Activated CD8-positive, alpha-beta T cell treated with anti-CD3 and anti-CD28 coated beads, Interleukin-2, amount 10 ng/mL, durations not matched to agents 7 days and 5 days (primary cell): ENCODE measurements around the gene TNFAIP2. TPM values are rescaled to one million over a fixed set of nuclear protein-coding genes. Genes with fewer than 3 reads are reported as not detected.

Experiments used
- ATAC-seq: fragments of 150-1000 bp; cut with Tn5 transposase; one replicate; pipeline ENCODE4 v1.10.0; 2021; ENCODE audit warnings: moderate library complexity
- CTCF ChIA-PET: fragments of 350-600 bp; sonication (Branson Sonifier 250); formaldehyde crosslinking; loops from one replicate; lab custom pipeline; 2021; ENCODE audit warnings: antibody characterized with exemption; lab: Charles Lee
- POLR2A ChIA-PET: fragments of 350-600 bp; sonication (Branson Sonifier 250); formaldehyde crosslinking; loops from one replicate; lab custom pipeline; 2021; ENCODE audit warnings: antibody characterized with exemption; lab: Charles Lee
- DNase-seq: peaks from one replicate; pipeline ENCODE4 v3.0.0-alpha.2; 2020
- H3K27ac Mint-ChIP-seq: one replicate; pipeline ENCODE4 v1.8.0; 2021; ENCODE audit warnings: mild to moderate bottlenecking, mixed read lengths
- H3K27me3 Mint-ChIP-seq: one replicate; pipeline ENCODE4 v1.8.0; 2021; ENCODE audit warnings: low read depth, mixed read lengths
- H3K36me3 Mint-ChIP-seq: one replicate; pipeline ENCODE4 v1.8.0; 2021; ENCODE audit warnings: low read depth, mixed read lengths
- H3K4me1 Mint-ChIP-seq: one replicate; pipeline ENCODE4 v1.8.0; 2021; ENCODE audit warnings: low read depth, mixed read lengths
- H3K4me3 Mint-ChIP-seq: one replicate; pipeline ENCODE4 v1.8.0; 2021; ENCODE audit warnings: mild to moderate bottlenecking, mixed read lengths
- H3K9me3 Mint-ChIP-seq: one replicate; pipeline ENCODE4 v1.8.0; 2022; ENCODE audit warnings: mixed read lengths; ENCODE audit not compliant: insufficient read depth
- total RNA-seq, 2 experiments: library from RNA; stranded (reverse); gene quantifications; one replicate each; pipeline ENCODE4 v1.2.3, GENCODE V29; 2021

Gene TNFAIP2
- under 1 TPM; 0.23 to 0.71 TPM for total RNA-seq

GRCh38 chr14:103122947-103123633 lies at the start of gene TNFAIP2:
Gene TNFAIP2 (plus strand): TSS chr14:103123461. CDS start chr14:103126458, 2,997 bp downstream.
- Mint-ChIP-seq H3K27ac (no peak within 1 kb of the TSS), H3K9me3 (no peaks in the 10 kb centered on the region), H3K27me3 (peaks cover 19% of the 10 kb centered on the region), H3K4me1 (no peaks in the 10 kb centered on the region), H3K4me3 (no peak within 1 kb of the TSS), H3K36me3 (no peaks in the 10 kb centered on the region)
- DNase-seq = no peak
- ATAC-seq = peak; percentile 34
- ChIA-PET POLR2A (no interaction called here), CTCF (no interaction called here)

DNA sequence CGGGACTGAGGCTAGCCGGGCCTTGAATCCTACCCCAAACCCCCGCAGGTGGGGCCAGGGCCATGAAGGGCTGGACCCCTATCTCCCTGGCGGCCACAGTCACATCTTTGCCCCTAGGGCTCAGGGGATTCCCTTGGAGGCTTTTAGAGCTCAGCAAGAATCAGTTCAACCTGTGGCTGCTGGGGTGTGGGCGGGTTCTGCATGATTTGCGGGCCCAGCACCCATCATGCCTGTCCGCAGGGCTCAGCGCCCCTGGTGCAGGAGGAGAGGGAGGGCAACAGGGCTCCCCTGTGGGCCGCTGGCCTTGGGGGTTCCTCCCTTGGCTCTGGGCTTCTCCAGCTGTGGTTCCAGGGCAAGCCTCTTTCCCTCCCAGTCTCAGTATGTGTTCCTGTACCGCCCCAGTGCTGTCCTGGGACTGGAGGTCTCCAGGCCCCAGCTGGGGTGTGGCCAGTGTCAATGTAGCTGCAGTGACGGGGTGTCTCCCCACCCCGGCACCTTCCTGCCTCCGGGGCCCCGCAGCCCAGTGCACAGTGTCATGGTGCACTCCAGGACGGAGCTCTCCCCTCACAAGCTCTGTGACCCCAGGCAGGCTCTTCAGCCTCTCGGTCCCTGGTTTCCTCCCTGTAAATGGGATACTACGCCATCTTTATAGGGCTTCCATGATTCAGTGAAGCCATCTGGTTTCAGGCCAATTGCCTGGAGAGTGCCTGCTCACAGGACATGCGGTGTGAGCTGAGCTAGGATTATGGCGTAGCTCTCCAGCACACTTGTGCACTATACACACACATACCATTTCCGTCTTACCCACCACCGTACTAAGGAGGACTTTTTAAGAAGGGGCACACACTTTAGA lies 49.2 kb upstream of the TNFAIP2 start:
- ATAC-seq (no peak), DNase-seq (no peak)
- Mint-ChIP-seq H3K4me3 (no peak overlapping the region), H3K9me3 (no peaks in the 10 kb centered on the region), H3K27me3 (peaks cover 5% of the 10 kb centered on the region), H3K4me1 (no peaks in the 10 kb centered on the region), H3K36me3 (no peaks in the 10 kb centered on the region), H3K27ac (no peak overlapping the region)
- CTCF ChIA-PET = interaction anchor here (1.0 to 2.0 kb wide), 4 partner anchors 22 to 112 kb away, joined by 3 to 9 read pairs (median 4); no protein-coding TSS in a partner anchor
- POLR2A ChIA-PET = no interaction called here

DNA sequence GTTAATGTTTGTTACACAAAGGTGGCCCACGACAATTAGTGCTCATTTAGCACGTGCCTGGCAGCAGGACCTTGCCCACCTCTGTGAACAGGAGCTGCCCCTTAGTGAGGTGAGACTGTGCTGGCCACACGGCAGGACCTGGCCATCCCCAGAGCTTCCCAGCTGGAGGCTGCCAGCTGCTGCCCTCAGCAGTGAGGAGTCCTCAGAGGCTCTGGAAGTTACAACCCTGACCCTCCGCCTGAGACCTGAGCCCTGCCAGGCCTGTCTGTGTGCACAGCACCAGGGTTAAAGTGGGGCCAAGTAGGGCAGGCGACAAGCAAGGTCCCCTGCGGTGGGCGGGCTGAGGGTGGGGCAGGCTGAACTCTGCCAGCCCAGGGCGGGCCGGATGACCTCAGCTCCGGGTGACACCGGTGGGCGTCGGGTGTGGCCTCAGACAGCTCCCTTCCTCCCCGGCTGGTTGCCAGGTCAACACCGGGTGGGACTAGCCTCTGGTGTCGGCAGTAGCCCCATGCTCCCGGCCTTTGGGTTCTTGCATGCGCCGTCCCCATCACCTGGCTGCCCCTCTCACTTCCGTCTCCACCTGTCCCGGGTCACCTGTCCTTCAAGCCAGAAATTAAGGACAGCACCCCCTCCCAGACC lies 48.4 kb upstream of the TNFAIP2 start:
- H3K27ac Mint-ChIP-seq = no peak overlapping the region
- DNase-seq (no peak), ATAC-seq (no peak)
- H3K36me3 Mint-ChIP-seq = no peaks in the 10 kb centered on the region
- POLR2A ChIA-PET = no interaction called here
- H3K4me1 Mint-ChIP-seq = no peaks in the 10 kb centered on the region
- no peaks in the 10 kb centered on the region for H3K9me3 Mint-ChIP-seq
- H3K27me3 Mint-ChIP-seq = peaks cover 5% of the 10 kb centered on the region
- CTCF ChIA-PET = interaction anchor here (1.0 to 2.0 kb wide), 4 partner anchors 21 to 111 kb away, joined by 3 to 9 read pairs (median 4); no protein-coding TSS in a partner anchor
- H3K4me3 Mint-ChIP-seq = no peak overlapping the region

DNA sequence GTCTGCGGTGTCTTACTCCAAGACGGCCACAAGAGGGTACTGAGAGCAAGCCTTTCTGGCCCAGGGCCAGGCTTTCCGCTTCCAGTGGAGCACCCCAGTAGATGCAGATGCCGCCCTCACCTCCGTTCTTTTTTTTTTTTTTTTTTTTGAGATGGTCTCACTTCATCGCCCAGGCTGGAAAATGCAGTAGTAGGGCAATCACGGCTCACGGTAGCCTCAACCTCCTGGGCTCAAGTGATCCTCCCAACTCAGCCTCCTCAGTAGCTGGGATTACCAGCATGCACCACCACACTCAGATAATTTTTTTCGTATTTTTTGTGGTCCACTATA lies 44.9 kb upstream of the TNFAIP2 start:
- Mint-ChIP-seq H3K27ac (no peak overlapping the region), H3K4me1 (no peaks in the 10 kb centered on the region), H3K9me3 (no peaks in the 10 kb centered on the region), H3K27me3 (peaks cover 5% of the 10 kb centered on the region), H3K4me3 (no peak overlapping the region), H3K36me3 (no peaks in the 10 kb centered on the region)
- ATAC-seq (peak; percentile 74), DNase-seq (peak; percentile 82)
- ChIA-PET CTCF (interaction anchor here (1.1 to 2.8 kb wide), 3 partner anchors 15 to 384 kb away, joined by 3 to 14 read pairs (median 6); no protein-coding TSS in a partner anchor), POLR2A (no interaction called here)

DNA sequence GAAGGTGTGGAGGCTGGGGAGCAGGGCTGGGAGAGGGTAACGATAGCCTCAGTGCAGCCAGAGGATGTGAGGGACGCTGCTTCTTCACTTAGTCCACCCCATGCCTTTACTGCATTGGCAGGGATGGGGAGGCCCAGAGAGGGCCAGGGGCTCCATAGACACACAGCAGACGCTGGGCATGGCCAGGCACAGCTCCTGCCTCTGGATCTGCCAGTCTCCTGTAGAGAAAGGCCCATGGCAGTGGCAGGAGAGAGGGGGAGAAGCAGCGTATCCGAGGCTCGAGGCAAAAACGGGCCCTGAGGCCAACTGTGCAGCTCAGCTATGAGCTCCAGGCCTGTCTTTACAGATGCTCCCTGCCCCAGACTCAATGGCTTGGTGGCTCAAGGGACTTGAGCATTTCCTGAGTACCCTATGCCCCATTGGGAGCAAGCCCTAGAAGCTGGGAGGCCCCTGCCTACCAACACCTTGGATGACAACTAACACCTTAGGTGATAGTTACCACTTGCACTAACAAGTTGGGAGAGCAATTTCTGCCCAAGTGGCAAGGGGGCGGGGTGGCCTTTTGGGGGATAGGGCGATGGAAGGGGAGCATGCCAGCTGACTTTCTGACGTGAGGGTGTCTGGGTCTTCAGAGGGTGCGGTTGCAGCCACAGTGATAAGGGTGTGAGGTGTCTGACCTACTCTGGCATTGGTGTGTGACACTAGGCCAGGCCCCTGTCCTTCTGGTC lies 44.2 kb upstream of the TNFAIP2 start:
- H3K4me1 Mint-ChIP-seq = no peaks in the 10 kb centered on the region
- no peaks in the 10 kb centered on the region for H3K9me3 Mint-ChIP-seq
- no peak overlapping the region for H3K27ac Mint-ChIP-seq
- CTCF ChIA-PET = interaction anchor here (1.1 to 2.8 kb wide), 2 partner anchors 26 to 384 kb away, joined by 6 to 14 read pairs; no protein-coding TSS in a partner anchor
- H3K36me3 Mint-ChIP-seq = no peaks in the 10 kb centered on the region
- no peak for ATAC-seq
- POLR2A ChIA-PET = no interaction called here
- peaks cover 5% of the 10 kb centered on the region for H3K27me3 Mint-ChIP-seq
- H3K4me3 Mint-ChIP-seq = no peak overlapping the region
- no peak for DNase-seq

DNA sequence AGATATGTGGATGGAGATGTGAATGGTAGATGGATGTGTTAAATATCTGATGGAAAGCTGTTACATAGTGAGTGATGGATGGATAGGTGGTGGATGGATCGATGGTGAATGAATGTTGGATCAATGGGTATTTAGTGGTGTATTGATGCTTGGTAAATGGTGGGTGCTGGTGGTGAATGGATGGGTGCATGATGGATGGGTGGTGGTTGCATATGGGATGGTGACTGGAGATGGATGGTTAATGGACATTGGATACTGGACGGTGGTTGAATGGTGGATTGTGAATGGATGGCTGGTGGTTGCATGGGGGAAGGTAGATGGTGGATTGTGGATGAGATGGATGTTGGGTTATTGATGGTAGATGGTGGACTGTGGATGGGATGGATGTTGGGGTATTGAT lies 41.3 kb upstream of the TNFAIP2 start:
- Mint-ChIP-seq H3K4me1 (no peaks in the 10 kb centered on the region), H3K27me3 (peaks cover 6% of the 10 kb centered on the region), H3K4me3 (no peak overlapping the region), H3K36me3 (no peaks in the 10 kb centered on the region), H3K27ac (no peak overlapping the region), H3K9me3 (no peaks in the 10 kb centered on the region)
- no peak for DNase-seq
- no peak for ATAC-seq
- ChIA-PET CTCF (no interaction called here), POLR2A (no interaction called here)

- Mint-ChIP-seq H3K27ac (no peak within 1 kb of the TSS), H3K27me3 (peaks cover 6% of the 10 kb centered on the region), H3K36me3 (no peaks in the 10 kb centered on the region), H3K4me1 (no peaks in the 10 kb centered on the region), H3K9me3 (no peaks in the 10 kb centered on the region), H3K4me3 (no peak within 1 kb of the TSS)
- CTCF ChIA-PET = no interaction called here
- POLR2A ChIA-PET = no interaction called here
- no peak for DNase-seq
- no peak for ATAC-seq
Observed at GRCh38 chr14:103084021-103084919, 39.0 kb upstream of the TNFAIP2 start, which contains the start of gene LBHD2. Gene LBHD2 (plus strand): TSS chr14:103084210. CDS start chr14:103086013, 1,803 bp downstream.

GRCh38 chr14:103085106-103086091 lies 37.9 kb upstream of the TNFAIP2 start:
- Mint-ChIP-seq H3K4me3 (no peak overlapping the region), H3K27ac (no peak overlapping the region), H3K36me3 (no peaks in the 10 kb centered on the region), H3K4me1 (no peaks in the 10 kb centered on the region), H3K9me3 (no peaks in the 10 kb centered on the region), H3K27me3 (peaks cover 6% of the 10 kb centered on the region)
- POLR2A ChIA-PET = interaction anchor here (0.6 kb wide), 1 partner anchor 749 kb away, joined by 5 read pairs; no protein-coding TSS in a partner anchor
- ATAC-seq (no peak), DNase-seq (no peak)
- CTCF ChIA-PET = no interaction called here

GRCh38 chr14:103086771-103087342 lies 36.4 kb upstream of the TNFAIP2 start:
- Mint-ChIP-seq H3K4me1 (peaks cover 8% of the 10 kb centered on the region), H3K9me3 (no peaks in the 10 kb centered on the region), H3K4me3 (no peak overlapping the region), H3K36me3 (no peaks in the 10 kb centered on the region), H3K27ac (no peak overlapping the region), H3K27me3 (peaks cover 6% of the 10 kb centered on the region)
- DNase-seq (no peak), ATAC-seq (no peak)
- ChIA-PET POLR2A (no interaction called here), CTCF (interaction anchor here (2.0 kb wide), 1 partner anchor 19 kb away, joined by 6 read pairs; no protein-coding TSS in a partner anchor)
